Kidney (tissue), 14 donors: ENCODE data around the gene ABHD12. TPM values are rescaled to one million over a fixed set of nuclear protein-coding genes. Genes with fewer than 3 reads are reported as not detected.
"Not testable (repeated sequence)": the region's sequence is repeated elsewhere in the genome, so short reads cannot be mapped to it uniquely, and the experiment has no call there.

ENCODE experiments used
- DNase-seq, 5 donors: peaks; one replicate each; pipeline ENCODE4 v3.0.0-alpha.2; 2013 to 2020
- FAIRE-seq: peaks from 2 replicates; lab custom pipeline; 2012; peaks lifted over from hg19 to GRCh38; lab: Jason Lieb, UNC
- H3K27ac ChIP-seq, 2 donors: one replicate each; pipeline ENCODE4 v1.7.0; 2013; ENCODE audit warnings: low read depth in 2 of 2, low read length in 2 of 2, inconsistent platforms in 1 of 2
- H3K27me3 ChIP-seq: one replicate; pipeline ENCODE4 v1.7.1; 2013; ENCODE audit warnings: low read length, inconsistent platforms; ENCODE audit not compliant: control insufficient read depth, insufficient read depth
- H3K36me3 ChIP-seq, 3 donors: one replicate each; pipeline versions ENCODE4 v1.7.0 to v1.7.1; 2013; ENCODE audit warnings: low read length in 3 of 3, control low read depth in 1 of 3, inconsistent platforms in 1 of 3; ENCODE audit not compliant: insufficient read depth in 3 of 3, control insufficient read depth in 2 of 3
- H3K4me1 ChIP-seq, 3 donors: one replicate each; pipeline versions ENCODE4 v1.7.0 to v1.7.1; 2013; ENCODE audit warnings: low read length in 3 of 3, inconsistent platforms in 1 of 3, low read depth in 1 of 3; ENCODE audit not compliant: control insufficient read depth in 2 of 3, insufficient read depth in 2 of 3
- H3K4me3 ChIP-seq, 3 donors: one replicate each; pipeline versions ENCODE4 v1.7.0 to v1.8.1; 2013; ENCODE audit warnings: low read length in 3 of 3, control low read depth in 1 of 3, inconsistent platforms in 1 of 3
- H3K9ac ChIP-seq, 3 donors: one replicate each; pipeline versions ENCODE4 v1.7.0 to v1.7.1; 2013; ENCODE audit warnings: low read length in 3 of 3, control low read depth in 1 of 3, inconsistent platforms in 1 of 3
- H3K9me3 ChIP-seq, 3 donors: one replicate each; pipeline versions ENCODE4 v1.7.0 to v1.7.1; 2013; ENCODE audit warnings: low read length in 3 of 3, control low read depth in 1 of 3, inconsistent platforms in 1 of 3; ENCODE audit not compliant: control insufficient read depth in 2 of 3, insufficient read depth in 1 of 3
- intact Hi-C: fragments of 100-400 bp; cut with DNase I; formaldehyde crosslinking; loops from one replicate; pipeline ENCODE4 v1.11.1; 2022
- polyA plus RNA-seq: library from polyadenylated mRNA; stranded (reverse); fragments of 350-450 nt; fragmentation: Illumina TruSeq; extraction: RNeasy Lipid Tissue Mini Kit (QIAGEN cat#74804); gene quantifications from one replicate; pipeline ENCODE4 v1.2.3, GENCODE V29; 2014; ENCODE audit warnings: low read depth, low replicate concordance; ENCODE audit not compliant: insufficient read depth
- total RNA-seq: library from RNA; stranded (reverse); fragmentation: NEBNext Ultra II Directional; extraction: Animal tissue kit (Norgen Biotek cat#: 25700); gene quantifications from one replicate; pipeline ENCODE4 v1.2.1, GENCODE V29; 2021
- TF ChIP-seq, protein P1 (sequence below): IDR thresholded peaks from 3 replicates; pipeline ENCODE4 v1.5.1; 2012; ENCODE audit warnings: mild to moderate bottlenecking, moderate library complexity, borderline replicate concordance; ENCODE audit not compliant: insufficient read depth; ENCODE audit errors: extremely low read depth
- donor health status: control.
- donor health status: control.
- donor health status: control.
- donor health status: control.
- donor health status: control.
- donor health status: DM: yes; HTN: yes; CAD: no.
- donor health status: Normal renal cell carcinoma (clear cell type).

Gene ABHD12
- total and polyA plus RNA-seq, 2 donors from 2014 or later = 61.5 to 68.1 TPM

DNA sequence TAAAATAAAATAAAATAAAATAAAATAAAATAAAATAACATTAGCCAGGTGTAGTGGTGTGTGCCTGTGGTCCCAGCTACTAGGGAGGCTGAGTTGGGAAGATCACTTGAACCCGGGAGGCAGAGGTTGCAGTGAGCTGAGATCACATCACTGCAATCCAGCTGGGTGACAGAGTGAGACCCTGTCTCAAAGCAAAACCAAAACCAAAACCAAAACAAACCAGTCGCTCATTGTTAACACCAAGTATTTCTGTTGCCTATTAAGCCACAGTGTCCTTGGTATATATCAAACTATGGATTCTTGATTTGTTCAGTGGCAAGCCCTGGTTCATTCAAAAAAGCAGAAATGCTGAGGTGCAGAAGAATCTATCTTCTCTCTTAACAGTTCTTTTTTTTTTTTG lies 77.0 kb downstream of the ABHD12 start:
- TF ChIP-seq, protein P1, sequence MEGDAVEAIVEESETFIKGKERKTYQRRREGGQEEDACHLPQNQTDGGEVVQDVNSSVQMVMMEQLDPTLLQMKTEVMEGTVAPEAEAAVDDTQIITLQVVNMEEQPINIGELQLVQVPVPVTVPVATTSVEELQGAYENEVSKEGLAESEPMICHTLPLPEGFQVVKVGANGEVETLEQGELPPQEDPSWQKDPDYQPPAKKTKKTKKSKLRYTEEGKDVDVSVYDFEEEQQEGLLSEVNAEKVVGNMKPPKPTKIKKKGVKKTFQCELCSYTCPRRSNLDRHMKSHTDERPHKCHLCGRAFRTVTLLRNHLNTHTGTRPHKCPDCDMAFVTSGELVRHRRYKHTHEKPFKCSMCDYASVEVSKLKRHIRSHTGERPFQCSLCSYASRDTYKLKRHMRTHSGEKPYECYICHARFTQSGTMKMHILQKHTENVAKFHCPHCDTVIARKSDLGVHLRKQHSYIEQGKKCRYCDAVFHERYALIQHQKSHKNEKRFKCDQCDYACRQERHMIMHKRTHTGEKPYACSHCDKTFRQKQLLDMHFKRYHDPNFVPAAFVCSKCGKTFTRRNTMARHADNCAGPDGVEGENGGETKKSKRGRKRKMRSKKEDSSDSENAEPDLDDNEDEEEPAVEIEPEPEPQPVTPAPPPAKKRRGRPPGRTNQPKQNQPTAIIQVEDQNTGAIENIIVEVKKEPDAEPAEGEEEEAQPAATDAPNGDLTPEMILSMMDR = no peak
- no peak overlapping the region for H3K9ac ChIP-seq
- peak in 1 of 5 donors; percentile 14 for DNase-seq
- no peak overlapping the region for H3K4me3 ChIP-seq
- H3K36me3 ChIP-seq = peaks cover 0 to 10% (median 2%) of the 10 kb centered on the region in 3 donors
- H3K9me3 ChIP-seq = no peaks in the 10 kb centered on the region
- H3K27ac ChIP-seq = no peak overlapping the region
- intact Hi-C loops = no loop called here
- H3K27me3 ChIP-seq = no peaks in the 10 kb centered on the region
- H3K4me1 ChIP-seq = peaks cover 0 to 17% (median 9%) of the 10 kb centered on the region in 3 donors
- no peak for FAIRE-seq

DNA sequence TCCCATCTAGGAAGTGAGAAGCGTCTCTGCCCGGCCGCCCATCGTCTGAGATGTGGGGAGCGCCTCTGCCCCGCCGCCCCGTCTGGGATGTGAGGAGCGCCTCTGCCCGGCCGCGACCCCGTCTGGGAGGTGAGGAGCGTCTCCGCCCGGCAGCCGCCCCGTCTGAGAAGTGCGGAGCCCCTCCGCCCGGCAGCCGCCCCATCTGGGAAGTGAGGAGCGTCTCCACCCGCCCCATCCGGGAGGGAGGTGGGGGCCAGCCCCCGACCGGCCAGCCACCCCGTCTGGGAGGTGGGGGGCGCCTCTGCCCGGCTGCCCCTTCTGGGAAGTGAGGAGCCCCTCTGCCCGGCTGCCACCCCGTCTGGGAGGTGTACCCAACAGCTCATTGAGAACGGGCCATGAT lies 77.9 kb downstream of the ABHD12 start:
- H3K27me3 ChIP-seq, H3K9me3 ChIP-seq, FAIRE-seq, H3K4me3 ChIP-seq, intact Hi-C loops, H3K36me3 ChIP-seq, H3K9ac ChIP-seq, H3K27ac ChIP-seq: not testable (repeated sequence)
- peaks cover 0 to 17% (median 9%) of the 10 kb centered on the region in 3 donors for H3K4me1 ChIP-seq
- peak in 1 of 5 donors; percentile 61 for DNase-seq

DNA sequence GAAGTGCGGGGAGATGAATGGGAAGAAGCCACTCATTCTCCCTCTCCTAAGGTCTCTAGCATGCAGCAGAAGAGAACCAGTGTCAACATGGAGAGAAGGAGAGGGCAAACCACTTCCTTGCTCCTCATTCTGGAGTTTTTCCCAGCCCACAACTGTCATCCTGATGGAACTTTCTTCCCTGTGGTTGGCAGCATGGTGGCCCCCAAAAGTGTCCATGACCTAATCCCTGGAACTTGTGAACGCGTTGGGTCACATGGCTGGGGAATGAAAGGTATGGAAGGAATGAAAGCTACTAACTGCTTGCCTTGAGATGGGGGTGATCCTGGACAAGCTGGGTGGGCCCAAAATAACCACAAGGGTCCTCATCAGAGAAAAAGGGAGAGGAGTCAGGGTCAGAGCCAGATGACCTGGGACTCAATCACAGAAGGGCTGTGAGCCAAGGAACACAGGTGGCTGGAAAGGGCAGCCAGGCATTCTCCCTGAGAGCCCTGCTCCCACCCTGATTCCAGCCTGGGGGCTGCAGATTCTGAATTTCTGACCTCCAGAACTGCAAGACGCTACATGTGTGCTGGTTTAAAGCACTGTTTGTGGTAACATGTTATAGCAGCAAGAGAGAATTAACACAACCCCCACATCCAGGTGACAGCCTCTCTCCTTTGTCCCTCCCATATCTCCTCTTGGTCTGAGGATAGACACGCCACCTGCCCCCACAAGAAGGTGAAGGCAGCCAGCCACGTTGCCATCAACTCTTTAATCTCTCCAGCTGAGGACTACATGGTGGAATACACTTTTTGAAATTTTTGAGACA lies 79.5 kb downstream of the ABHD12 start:
- Histone ChIP-seq H3K27ac (peak overlapping the region; percentile 45 to 67), H3K4me3 (peak overlapping the region in 2 of 3 donors; percentile 30 to 46), H3K27me3 (no peaks in the 10 kb centered on the region), H3K36me3 (peaks cover 0 to 4% (median 0%) of the 10 kb centered on the region in 3 donors), H3K9me3 (no peaks in the 10 kb centered on the region), H3K4me1 (peaks cover 0 to 17% (median 9%) of the 10 kb centered on the region in 3 donors), H3K9ac (no peak overlapping the region)
- TF ChIP-seq, protein P1 = no peak
- no peak for FAIRE-seq
- peak in 1 of 5 donors; percentile 39 for DNase-seq
- intact Hi-C loops = no loop called here

DNA sequence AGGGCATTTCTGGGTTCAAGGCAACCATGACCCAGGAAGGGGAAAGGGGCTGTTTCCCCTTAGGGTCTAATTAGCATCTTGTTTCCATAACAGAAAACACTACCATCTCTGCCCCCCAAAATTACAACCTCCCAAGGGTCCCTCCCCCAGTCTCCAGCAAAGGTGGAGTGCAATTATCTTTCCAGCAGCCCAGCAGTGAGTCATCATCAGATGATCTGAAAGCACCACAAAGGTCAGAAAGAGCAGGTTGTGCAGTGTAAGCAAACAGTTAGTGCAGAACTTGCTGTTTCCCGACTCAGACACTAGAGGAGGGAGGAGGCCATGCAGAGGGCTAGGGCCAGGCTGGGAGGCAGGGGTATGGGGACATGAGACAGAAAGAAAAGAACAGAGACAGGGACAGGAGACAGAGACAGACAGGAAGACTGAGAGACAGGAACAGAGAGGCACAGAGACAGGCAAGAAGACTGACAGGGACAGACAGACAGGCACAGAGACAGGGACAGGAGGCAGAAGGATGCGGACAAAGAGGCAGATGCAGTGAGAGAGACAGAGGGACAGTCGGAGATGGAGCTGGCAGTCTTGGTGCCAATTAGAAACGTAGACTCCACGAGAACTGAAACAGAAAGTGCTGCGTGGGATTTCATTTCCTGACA lies 80.2 kb downstream of the ABHD12 start:
- Histone ChIP-seq H3K4me3 (peak overlapping the region in 2 of 3 donors; percentile 30 to 46), H3K9me3 (no peaks in the 10 kb centered on the region), H3K36me3 (peaks cover 0 to 4% (median 0%) of the 10 kb centered on the region in 3 donors), H3K9ac (no peak overlapping the region), H3K27me3 (no peaks in the 10 kb centered on the region), H3K27ac (peak overlapping the region; percentile 45 to 81), H3K4me1 (peaks cover 0 to 17% (median 9%) of the 10 kb centered on the region in 3 donors)
- TF ChIP-seq, protein P1 = peak; percentile 53
- intact Hi-C loops = no loop called here
- DNase-seq (peak in 4 of 5 donors; percentile 21 to 84 (median 46)), FAIRE-seq (no peak)
